GM12878 (cell line): ENCODE results near the gene SLC1A7. TPM values are rescaled to one million over a fixed set of nuclear protein-coding genes. Genes with fewer than 3 reads are reported as not detected.

Experiments
- ATAC-seq: fragments of 200-7000 bp; cut with Tn5 transposase; 3 replicates; pipeline ENCODE4 v1.9.1; 2020; ENCODE audit warnings: mild to moderate bottlenecking, moderate library complexity
- BruUV-seq: library from RNA; stranded (reverse); fragments of 400-500 nt; replicated peaks from 2 replicates; lab custom pipeline; 2021; lab: Mats Ljungman, UMichigan
- CTCF ChIA-PET: fragments of 300-600 bp; sonication (Branson Sonifier 250); formaldehyde crosslinking; extraction: SDS; loops from one replicate; lab custom pipeline; 2021; ENCODE audit warnings: inconsistent platforms; lab: Yijun Ruan, JAX
- POLR2A ChIA-PET: fragments of 350-600 bp; formaldehyde crosslinking; extraction: SDS; loops from one replicate; lab custom pipeline; 2021; ENCODE audit warnings: inconsistent platforms; lab: Charles Lee
- RAD21 ChIA-PET: fragments of 300-600 bp; sonication (Branson Sonifier 250); formaldehyde crosslinking; loops from one replicate; lab custom pipeline; 2023; ENCODE audit warnings: antibody characterized with exemption; ENCODE audit not compliant: unreplicated experiment; lab: Charles Lee
- SMC1A ChIA-PET: fragments of 300-600 bp; sonication (Branson Sonifier 250); formaldehyde crosslinking; loops from one replicate; lab custom pipeline; 2023; ENCODE audit not compliant: unreplicated experiment, uncharacterized antibody; lab: Charles Lee
- DNase-seq: peaks from one replicate; pipeline ENCODE4 v3.0.0-alpha.2; 2011; ENCODE audit warnings: low read depth, low spot score
- FAIRE-seq: peaks from 3 replicates; lab custom pipeline; 2011; peaks lifted over from hg19 to GRCh38; lab: Jason Lieb, UNC
- H2AFZ ChIP-seq: 2 replicates; pipeline ENCODE4 v1.6.0; 2011; ENCODE audit warnings: low read depth, low read length, control low read depth; ENCODE audit not compliant: control insufficient read depth
- H3K27ac ChIP-seq: 2 replicates; pipeline ENCODE4 v1.5.1; 2011; ENCODE audit warnings: control low read depth; ENCODE audit not compliant: control insufficient read depth, insufficient read depth
- H3K27me3 ChIP-seq, 2 experiments: replicated peaks in 1 of 2; 2 replicates each; pipeline versions ENCODE4 v1.6.0 to v1.6.1; 2011; ENCODE audit warnings: low read length in 1 of 2; ENCODE audit not compliant: control insufficient read depth in 2 of 2, insufficient read depth in 2 of 2
- H3K36me3 ChIP-seq, 2 experiments: 2 replicates each; pipeline ENCODE4 v1.5.1; 2011; ENCODE audit warnings: low read length in 1 of 2; ENCODE audit not compliant: control insufficient read depth in 2 of 2, insufficient read depth in 2 of 2
- H3K4me1 ChIP-seq: 2 replicates; pipeline ENCODE4 v1.6.1; 2011; ENCODE audit warnings: mild to moderate bottlenecking, low read length, moderate library complexity, mixed read lengths; ENCODE audit not compliant: control insufficient read depth, insufficient read depth
- H3K4me2 ChIP-seq: 2 replicates; pipeline ENCODE4 v1.6.0; 2011; ENCODE audit warnings: control low read depth; ENCODE audit not compliant: control insufficient read depth, insufficient read depth
- H3K4me3 ChIP-seq: fragments of 200-600 bp; sonication (generic); 2 replicates; pipeline ENCODE4 v1.5.1; 2016
- H3K79me2 ChIP-seq: 2 replicates; pipeline ENCODE4 v1.6.0; 2011; ENCODE audit warnings: low read length; ENCODE audit not compliant: control insufficient read depth, insufficient read depth
- H3K9ac ChIP-seq: 2 replicates; pipeline ENCODE4 v1.8.0; 2011; ENCODE audit warnings: low read length, control low read depth, mixed read lengths; ENCODE audit not compliant: control insufficient read depth, insufficient read depth
- H3K9me3 ChIP-seq: replicated peaks from 3 replicates; pipeline ENCODE4 v1.5.1; 2011; ENCODE audit warnings: mild to moderate bottlenecking, low read length; ENCODE audit not compliant: control insufficient read depth, insufficient read depth
- H4K20me1 ChIP-seq: 2 replicates; pipeline ENCODE4 v1.6.0; 2011; ENCODE audit not compliant: control insufficient read depth, insufficient read depth
- BACH1 ChIP-seq: fragments of 450-650 bp; IDR thresholded peaks from 2 replicates; pipeline ENCODE4 v1.6.1; 2017; ENCODE audit warnings: mild to moderate bottlenecking, borderline replicate concordance
- CBX5 ChIP-seq: sonication (generic); IDR thresholded peaks from 2 replicates; pipeline ENCODE4 v1.6.1; 2016; ENCODE audit warnings: low read depth, moderate library complexity, mild to moderate bottlenecking, inconsistent platforms
- CHD2 ChIP-seq: IDR thresholded peaks from 2 replicates; pipeline ENCODE4 v1.6.1; 2011; ENCODE audit warnings: low read depth, low read length, improper control_type of control experiment, borderline replicate concordance
- CREB1 ChIP-seq: IDR thresholded peaks from 2 replicates; pipeline ENCODE4 v1.6.1; 2012; ENCODE audit warnings: low read depth, mild to moderate bottlenecking, inconsistent platforms
- HDAC6 ChIP-seq: fragments of 200-600 bp; sonication (generic); IDR thresholded peaks from one replicate; pipeline ENCODE4 v1.8.0; 2017; ENCODE audit warnings: antibody characterized with exemption; ENCODE audit not compliant: unreplicated experiment
- HDGF ChIP-seq: fragments of 450-650 bp; IDR thresholded peaks from 2 replicates; pipeline ENCODE4 v1.6.1; 2016; ENCODE audit warnings: antibody characterized with exemption
- SMAD1 ChIP-seq: fragments of 450-650 bp; IDR thresholded peaks from 2 replicates; pipeline ENCODE4 v1.6.1; 2018; ENCODE audit warnings: mild to moderate bottlenecking, low read depth; ENCODE audit not compliant: partially characterized antibody
- SMAD5 ChIP-seq: IDR thresholded peaks from 2 replicates; pipeline ENCODE4 v1.6.1; 2016; ENCODE audit warnings: antibody characterized with exemption, low read depth
- TCF7 ChIP-seq: IDR thresholded peaks from 2 replicates; pipeline ENCODE4 v1.6.1; 2014; ENCODE audit warnings: antibody characterized with exemption, borderline replicate concordance
- ZBED1 ChIP-seq: IDR thresholded peaks from 2 replicates; pipeline ENCODE4 v1.6.1; 2016; ENCODE audit warnings: borderline replicate concordance
- WGBS: methylation state at CpG from one replicate; pipeline ENCODE4 v1.1.6; 2016; ENCODE audit warnings: low lambda C conversion rate; ENCODE audit not compliant: insufficient replicate concordance, insufficient coverage; ENCODE audit errors: missing lambda C conversion rate; 5-methylcytosine and 5-hydroxymethylcytosine counted together
- in situ Hi-C: fragments of 300-500 bp; cut with MboI; formaldehyde crosslinking; loops from 9 replicates; pipeline ENCODE4 v1.14.3; 2018; ENCODE audit warnings: mixed read lengths
- intact Hi-C: fragments of 100-400 bp; cut with micrococcal nuclease; formaldehyde crosslinking; loops from one replicate; pipeline ENCODE4 v1.14.2; 2022; ENCODE audit not compliant: unreplicated experiment
- polyA plus RNA-seq, 11 experiments: library from polyadenylated mRNA; depleted of rRNA in 4 of 11; unstranded in 6 of 11; stranded (reverse) in 5 of 11; fragments of >200 nt; fragmentation: Nextera tagmentation in 4 of 11; fragmentation: Illumina TruSeq in 1 of 11; extraction: Ambion mirVana in 4 of 11; extraction: Trizol in 1 of 11; gene quantifications; 1 replicate in 1 of 11; 2 replicates in 10 of 11; pipeline versions ENCODE4 v1.2.1 to v1.2.3, GENCODE V29; 2011 to 2016; ENCODE audit warnings: inconsistent platforms in 2 of 11, missing spikeins in 2 of 11, low read depth in 1 of 11
- total RNA-seq, 4 experiments: library from RNA; depleted of rRNA in 3 of 4; stranded (reverse); fragments of >200 nt in 3 of 4; fragmentation: Illumina TruSeq in 1 of 4; extraction: Trizol in 1 of 4; gene quantifications; 2 replicates each; pipeline versions ENCODE4 v1.2.1 to v1.2.3, GENCODE V29; 2013 to 2021
- TF ChIP-seq, protein P1 (sequence below): fragments of 450-650 bp; IDR thresholded peaks from 2 replicates; pipeline ENCODE4 v1.6.1; 2016; ENCODE audit warnings: mild to moderate bottlenecking
- TF ChIP-seq, protein P2 (sequence below): fragments of 450-650 bp; IDR thresholded peaks from 2 replicates; pipeline ENCODE4 v1.6.1; 2017; ENCODE audit warnings: mild to moderate bottlenecking, low read depth, inconsistent platforms; ENCODE audit not compliant: poor library complexity, severe bottlenecking

The SLC1A7 gene
- total and polyA plus RNA-seq, 10 of the 15 experiments (the other 5 are each of a cell fraction or from before 2014, with no cell fraction given): not detected

DNA sequence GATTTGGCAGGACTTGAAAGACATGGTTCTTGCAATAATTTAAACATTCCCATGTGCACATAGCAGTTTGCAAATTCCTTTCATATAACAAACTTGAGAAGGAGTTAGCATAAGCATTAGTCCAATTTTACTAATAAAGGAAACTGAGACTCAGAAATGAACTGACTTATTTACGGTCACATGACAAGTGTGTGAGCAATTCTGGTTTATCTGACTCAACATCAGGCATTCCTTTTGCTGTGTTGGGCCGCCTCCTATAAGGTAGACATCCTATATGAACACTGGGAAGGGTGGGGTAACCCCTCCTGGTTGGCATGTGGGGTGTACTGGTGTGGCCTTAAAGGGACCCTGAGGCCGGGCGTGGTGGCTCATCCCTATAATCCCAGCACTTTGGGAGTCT lies 45.7 kb upstream of the SLC1A7 start:
- 6% methylated on average over 4 of the region's 4 CpGs for WGBS
- CTCF ChIA-PET: no interaction called here
- intact Hi-C loops: no loop called here

More for the DNA sequence above, 45.7 kb upstream of the SLC1A7 start:
- no peak overlapping the region for H2AFZ ChIP-seq
- no TSS peak for BruUV-seq
- no peaks in the 10 kb centered on the region; the same call in 2 of the 3 replicates for H3K9me3 ChIP-seq
- in situ Hi-C loops: loop anchor here (5.0 to 25.0 kb wide), 2 partner anchors 276 to 486 kb away; partner anchors contain the start of gene ECHDC2
- FAIRE-seq (no peak), DNase-seq (no peak), ATAC-seq (no peak)
- no peaks in the 10 kb centered on the region for H3K79me2 ChIP-seq
- no peak overlapping the region for H3K4me2 ChIP-seq
- no peaks in the 10 kb centered on the region for H4K20me1 ChIP-seq
- H3K9ac ChIP-seq: no peak overlapping the region
- ChIA-PET POLR2A (no interaction called here), SMC1A (no interaction called here), RAD21 (no interaction called here)
- H3K36me3 ChIP-seq: no peaks in the 10 kb centered on the region
- H3K27ac ChIP-seq: no peak overlapping the region
- H3K4me3 ChIP-seq: no peak overlapping the region
- no peaks in the 10 kb centered on the region; a peak in 1 of 4 replicates for H3K27me3 ChIP-seq
- TF ChIP-seq CHD2 (no peak), CBX5 (no peak), ZBED1 (no peak), HDAC6 (no peak), TCF7 (no peak), CREB1 (no peak), BACH1 (no peak), SMAD1 (no peak), HDGF (no peak), SMAD5 (no peak)
- TF ChIP-seq, protein P1, sequence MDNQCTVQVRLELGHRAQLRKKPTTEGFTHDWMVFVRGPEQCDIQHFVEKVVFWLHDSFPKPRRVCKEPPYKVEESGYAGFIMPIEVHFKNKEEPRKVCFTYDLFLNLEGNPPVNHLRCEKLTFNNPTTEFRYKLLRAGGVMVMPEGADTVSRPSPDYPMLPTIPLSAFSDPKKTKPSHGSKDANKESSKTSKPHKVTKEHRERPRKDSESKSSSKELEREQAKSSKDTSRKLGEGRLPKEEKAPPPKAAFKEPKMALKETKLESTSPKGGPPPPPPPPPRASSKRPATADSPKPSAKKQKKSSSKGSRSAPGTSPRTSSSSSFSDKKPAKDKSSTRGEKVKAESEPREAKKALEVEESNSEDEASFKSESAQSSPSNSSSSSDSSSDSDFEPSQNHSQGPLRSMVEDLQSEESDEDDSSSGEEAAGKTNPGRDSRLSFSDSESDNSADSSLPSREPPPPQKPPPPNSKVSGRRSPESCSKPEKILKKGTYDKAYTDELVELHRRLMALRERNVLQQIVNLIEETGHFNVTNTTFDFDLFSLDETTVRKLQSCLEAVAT: no peak
- TF ChIP-seq, protein P2, sequence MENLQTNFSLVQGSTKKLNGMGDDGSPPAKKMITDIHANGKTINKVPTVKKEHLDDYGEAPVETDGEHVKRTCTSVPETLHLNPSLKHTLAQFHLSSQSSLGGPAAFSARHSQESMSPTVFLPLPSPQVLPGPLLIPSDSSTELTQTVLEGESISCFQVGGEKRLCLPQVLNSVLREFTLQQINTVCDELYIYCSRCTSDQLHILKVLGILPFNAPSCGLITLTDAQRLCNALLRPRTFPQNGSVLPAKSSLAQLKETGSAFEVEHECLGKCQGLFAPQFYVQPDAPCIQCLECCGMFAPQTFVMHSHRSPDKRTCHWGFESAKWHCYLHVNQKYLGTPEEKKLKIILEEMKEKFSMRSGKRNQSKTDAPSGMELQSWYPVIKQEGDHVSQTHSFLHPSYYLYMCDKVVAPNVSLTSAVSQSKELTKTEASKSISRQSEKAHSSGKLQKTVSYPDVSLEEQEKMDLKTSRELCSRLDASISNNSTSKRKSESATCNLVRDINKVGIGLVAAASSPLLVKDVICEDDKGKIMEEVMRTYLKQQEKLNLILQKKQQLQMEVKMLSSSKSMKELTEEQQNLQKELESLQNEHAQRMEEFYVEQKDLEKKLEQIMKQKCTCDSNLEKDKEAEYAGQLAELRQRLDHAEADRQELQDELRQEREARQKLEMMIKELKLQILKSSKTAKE: no peak
- TF ChIP-seq, all 136 proteins: peak for 0
- no peaks in the 10 kb centered on the region for H3K4me1 ChIP-seq
